G401 (cell line): ENCODE data around the gene SLC49A4. TPM values are rescaled to one million over a fixed set of nuclear protein-coding genes. Genes with fewer than 3 reads are reported as not detected.

Experiments used
- DNase-seq: peaks from one replicate; pipeline ENCODE4 v3.0.0-alpha.2; 2015; ENCODE audit warnings: low spot score
- in situ Hi-C: cut with HindIII; loops from 2 replicates; pipeline ENCODE4 v1.10.0; 2016; ENCODE audit warnings: low sequenced_read_pairs, mixed read lengths
- total RNA-seq: library from RNA; depleted of rRNA; stranded (reverse); fragments of >200 nt; shearing (Covaris generic); gene quantifications from 2 replicates; pipeline ENCODE4 v1.2.3, GENCODE V29; 2014

SLC49A4 gene
- total RNA-seq, 1 experiment from 2014 or later = 17.9 TPM

DNA sequence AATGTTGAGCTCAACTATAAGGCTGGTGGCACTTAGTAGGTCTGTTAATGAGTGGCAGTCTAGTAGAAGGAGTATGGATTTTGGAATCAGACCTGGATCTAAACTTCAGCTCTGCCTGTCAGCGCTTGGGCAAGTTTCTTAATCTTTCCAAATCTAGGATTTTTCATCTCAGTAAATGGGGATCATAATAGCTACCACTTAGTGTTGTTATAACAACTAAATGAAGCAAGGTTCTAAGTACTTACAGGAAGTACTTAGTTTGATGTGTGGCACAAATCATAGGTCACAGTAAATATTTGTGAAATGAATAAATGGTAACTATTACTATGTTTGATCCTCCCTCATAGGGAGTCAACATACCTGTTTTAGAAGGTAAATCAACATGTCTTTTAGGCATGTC, 31.4 kb downstream of the SLC49A4 start:
- DNase-seq = no peak
- in situ Hi-C loops = no loop called here

DNA sequence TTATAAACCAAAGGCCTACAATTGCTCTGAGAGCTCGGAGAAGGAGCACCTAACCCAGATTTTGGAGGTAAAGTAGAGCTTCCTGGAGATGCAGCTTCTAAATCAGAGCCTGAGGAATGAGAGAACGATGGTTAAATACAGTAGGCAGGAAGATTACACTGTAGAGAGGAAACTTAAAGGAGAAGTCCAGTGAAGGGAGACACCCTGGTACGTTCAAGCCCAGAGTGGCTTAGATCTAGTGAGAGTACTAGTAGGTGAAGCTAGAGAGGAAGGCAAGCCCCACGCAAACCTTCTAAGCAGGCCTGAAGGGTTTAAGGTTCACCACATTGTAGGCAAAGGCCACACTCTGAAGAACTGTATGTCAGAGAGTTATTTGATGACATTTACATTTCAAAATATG, 33.4 kb downstream of the SLC49A4 start:
- no peak for DNase-seq
- in situ Hi-C loops = no loop called here

DNA sequence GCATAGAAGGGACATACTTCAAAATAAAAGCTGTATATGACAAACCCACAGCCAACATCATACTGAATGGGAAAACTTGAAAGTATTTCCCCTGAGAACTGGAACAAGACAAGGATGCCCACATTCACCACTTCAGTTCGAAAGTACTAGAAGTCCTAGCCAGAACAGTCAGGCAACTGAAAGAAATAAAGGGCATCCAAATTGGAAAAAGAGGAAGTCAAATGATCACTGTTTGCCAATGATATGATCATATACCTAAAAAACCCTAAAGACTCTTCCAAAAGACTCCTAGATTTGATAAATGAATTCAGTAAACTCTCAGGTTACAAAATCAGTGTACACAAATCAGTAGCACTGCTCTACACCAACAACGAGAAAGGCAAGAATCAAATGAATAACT, 40.7 kb downstream of the SLC49A4 start:
- no peak for DNase-seq
- in situ Hi-C loops = no loop called here

DNA sequence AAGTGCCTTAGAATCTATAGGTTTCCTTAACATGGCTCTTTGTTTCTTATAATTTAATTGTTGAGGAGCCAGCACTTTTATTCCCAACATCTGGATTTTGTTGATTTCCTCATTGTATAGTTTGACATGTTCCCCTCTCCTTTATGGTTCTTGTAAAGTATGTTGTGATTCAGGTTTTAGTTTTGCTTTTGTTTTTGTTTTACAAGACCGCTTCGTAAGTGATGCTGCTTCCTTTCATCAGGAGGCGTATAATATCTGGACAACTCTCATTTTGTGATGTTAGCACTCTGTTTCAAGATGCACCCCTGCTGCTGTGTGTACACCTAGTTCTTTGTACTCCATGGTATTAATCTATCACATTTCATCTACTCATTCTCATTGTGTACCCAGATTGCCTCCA, 48.7 kb downstream of the SLC49A4 start:
- no peak for DNase-seq
- in situ Hi-C loops = no loop called here

DNA sequence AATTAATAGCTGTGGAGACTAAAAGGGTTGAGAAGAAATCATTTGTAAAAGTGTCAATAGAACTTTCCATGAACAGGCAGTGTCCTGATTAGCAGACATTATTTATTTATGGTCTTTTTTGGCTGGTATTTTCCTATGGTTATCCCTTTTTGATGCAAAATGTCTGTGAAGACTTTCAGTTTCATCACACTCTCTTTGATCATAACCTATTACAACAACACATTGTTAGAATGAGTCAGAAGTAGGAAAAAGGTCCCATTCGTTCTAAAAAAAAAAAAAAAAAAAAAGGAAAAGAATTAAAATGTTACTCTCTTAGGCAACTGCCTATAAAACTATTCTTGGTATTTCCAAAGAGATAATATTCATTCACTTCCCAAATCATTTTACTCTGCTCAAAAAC, 62.1 kb downstream of the SLC49A4 start:
- DNase-seq = no peak
- in situ Hi-C loops = no loop called here

DNA sequence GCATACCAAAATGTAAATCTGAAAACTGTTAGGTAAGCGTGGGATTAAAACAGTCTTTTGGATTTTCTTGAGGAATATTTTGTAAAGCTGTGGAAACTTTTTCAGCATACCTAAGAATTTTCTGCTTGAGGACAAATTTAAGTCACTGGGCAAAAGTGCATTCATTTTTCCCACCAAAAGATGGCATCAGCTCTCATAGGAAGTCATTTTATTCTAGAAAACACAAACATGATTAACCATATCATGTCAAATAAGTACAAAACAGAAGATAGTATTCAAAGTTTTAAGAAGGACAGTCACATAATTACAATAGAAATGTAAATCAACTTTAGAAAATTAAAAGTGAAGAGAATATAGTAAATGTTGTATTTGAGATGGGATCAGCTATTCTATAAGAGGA, 63.5 kb downstream of the SLC49A4 start:
- peak; percentile 24 for DNase-seq
- in situ Hi-C loops = no loop called here

DNA sequence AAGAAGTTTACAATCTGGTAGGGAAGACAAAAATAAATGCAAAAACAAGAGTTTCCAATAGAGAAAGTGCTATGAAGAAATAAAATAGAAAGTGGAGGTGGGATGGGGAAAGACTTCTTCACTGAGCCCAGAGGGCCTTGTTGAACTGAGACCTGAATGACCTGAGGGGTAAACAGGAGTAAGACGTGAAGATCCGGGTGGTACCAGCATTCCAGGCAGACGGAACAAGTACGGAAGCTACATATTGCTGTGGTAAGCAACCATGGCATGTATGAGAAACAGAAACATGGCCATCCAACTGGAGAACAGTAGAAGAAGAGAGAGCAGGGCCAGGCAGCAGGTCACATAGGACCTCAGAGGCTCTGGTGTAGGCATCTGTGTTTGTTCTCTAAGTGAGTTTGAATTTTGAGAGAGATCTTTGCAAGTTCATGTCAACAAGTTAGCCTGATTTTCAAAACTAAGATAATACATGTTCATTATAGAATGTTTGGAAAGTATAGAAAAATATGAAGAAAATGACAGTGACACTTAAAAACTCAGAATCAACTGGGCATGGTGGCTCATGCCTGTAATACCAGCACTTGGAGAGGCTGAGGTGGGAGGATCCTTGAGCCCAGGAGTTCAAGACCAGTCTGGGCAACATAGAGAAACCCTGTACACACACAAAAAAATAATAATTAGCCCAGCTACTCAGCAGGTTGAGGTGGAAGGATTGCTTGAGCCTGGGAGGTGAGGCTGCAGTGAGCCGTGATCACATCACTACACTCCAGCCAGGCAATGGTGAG, 64.3 kb downstream of the SLC49A4 start:
- DNase-seq = no peak
- in situ Hi-C loops = no loop called here

DNA sequence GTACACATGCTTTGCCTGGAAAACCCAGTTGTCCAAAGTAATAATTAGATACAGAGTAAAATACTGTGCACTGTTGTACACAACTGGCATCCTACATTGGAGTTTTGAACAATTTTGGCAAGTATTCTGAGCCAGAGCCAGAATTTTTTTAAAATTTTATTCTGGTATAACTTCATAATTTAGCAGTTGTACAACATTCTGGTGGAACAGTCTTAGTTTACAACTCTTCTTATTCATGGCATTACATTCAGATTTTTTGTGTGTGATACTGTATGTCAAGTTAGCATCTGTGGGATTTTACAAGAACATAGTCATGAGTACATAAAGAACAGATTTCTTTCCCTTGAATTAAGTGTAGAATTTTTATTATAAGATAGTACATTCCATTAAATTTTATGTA, 67.5 kb downstream of the SLC49A4 start:
- in situ Hi-C loops = no loop called here
- DNase-seq = no peak

DNA sequence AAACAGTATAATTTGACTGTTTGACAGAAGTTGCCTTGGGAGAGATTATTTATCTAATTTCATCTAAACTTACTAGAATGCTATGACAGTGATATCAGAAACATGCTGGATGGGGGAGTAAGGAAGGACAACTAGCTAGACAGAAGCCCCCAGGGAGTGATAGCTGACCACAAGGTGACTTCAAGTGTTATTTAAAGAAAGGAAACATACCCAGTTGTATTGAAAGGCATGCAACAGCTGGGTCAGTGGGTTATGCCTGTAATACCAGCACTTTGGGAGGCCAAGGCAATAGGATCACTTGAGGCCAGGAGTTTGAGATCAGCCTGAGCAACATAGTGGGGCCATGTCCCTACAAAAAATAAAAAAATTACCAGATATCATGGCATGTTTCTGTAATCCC, 69.6 kb downstream of the SLC49A4 start:
- DNase-seq = no peak
- in situ Hi-C loops = no loop called here

DNA sequence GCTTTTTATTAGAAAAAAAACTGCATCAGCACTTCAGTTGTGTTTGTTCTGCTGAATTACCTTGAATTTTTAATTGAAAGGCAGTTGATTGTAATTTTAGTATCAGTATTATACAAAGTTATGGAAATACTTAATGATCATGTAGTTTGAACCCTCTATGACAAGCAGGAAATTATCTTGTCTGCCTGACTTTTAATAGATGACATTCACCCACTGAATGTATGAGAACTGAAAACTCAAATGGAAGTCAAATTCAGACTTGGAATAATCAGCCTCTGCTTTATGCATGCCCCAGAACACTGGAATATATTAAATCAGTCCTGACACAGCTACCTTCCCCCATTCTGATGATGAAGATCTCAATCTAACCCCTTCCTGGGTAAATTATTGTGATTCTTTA, 73.5 kb downstream of the SLC49A4 start:
- in situ Hi-C loops = no loop called here
- DNase-seq = no peak

DNA sequence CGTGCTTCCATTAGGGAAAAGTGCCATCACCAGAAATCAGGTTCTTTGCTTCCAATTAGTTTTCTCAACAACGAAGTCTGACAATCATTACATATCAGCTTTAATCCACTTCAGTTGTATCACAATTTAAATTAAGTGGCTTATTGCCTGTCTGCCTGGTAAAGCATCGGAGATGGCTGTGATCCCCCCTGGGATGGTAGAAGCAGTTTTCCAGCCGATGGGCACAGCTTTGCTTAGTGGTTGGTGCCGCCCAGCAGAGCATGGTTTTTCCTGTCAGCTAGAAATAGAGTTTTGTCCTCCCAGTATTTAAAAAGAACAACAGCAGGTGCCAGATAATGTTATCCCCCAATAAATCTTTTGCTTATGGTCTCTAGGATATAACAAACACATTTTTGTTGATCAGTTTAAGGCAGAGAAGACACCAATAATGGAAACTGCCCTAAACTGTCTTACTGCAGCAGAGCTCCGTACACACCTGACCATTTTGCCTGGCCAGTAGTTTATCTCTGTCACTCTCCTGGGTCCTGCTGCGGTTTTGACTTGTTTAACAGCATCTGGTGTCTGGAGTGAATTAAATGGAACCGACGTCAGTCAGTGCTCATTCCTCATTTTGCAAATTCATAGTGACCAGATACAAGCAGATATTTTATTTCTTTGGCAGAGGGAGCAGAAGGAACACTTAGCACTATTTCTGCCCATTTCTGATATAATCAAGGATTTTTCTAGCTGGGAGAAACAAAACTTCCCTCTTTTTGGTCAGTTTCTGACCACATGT, 79.1 kb downstream of the SLC49A4 start:
- DNase-seq = no peak
- in situ Hi-C loops = no loop called here

DNA sequence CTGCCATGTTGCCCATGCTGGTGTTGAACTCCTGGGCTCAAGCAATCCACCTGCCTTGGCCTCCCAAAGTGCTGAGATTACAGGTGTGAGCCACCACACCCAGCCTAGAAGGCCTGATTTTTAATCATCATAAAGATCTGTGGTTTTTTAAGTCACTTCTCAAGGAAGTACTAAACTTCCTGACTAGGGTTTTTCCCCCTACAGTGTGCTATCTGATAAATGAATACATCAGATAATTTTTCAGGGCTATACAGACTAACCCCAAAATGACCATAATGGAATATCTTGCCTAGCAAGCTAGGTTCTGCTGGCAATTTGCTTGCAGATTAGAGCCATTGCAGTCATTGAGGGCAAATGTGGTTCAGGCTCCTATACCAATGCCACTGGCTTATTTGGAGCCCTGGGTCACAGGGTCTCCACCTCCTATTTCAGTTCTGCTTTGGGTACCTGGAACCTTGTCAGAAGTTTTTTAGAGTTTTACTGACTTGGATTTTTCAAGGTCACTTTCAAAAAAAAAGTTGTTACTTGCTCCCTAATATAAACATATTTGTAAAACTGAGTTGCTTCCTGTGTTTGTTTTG, 80.8 kb downstream of the SLC49A4 start:
- no peak for DNase-seq
- in situ Hi-C loops = no loop called here

DNA sequence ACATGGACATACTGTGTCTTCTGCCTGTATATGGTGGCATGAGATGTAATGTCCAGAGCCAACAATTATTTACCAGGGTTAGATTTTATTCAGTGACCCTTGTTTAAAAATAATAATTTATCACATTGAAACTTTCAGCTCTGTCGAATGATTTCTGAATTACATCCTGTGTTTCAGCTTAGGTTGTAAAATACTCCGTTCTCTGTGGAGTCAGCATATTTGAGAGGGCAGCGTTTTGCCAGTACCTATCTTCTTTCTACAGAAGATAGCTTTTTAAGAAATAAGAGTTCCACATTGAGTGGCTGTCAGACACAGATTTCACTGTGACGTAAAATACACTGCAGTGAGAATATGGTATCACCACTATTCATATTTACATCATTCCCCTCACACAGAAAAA, 85.3 kb downstream of the SLC49A4 start:
- DNase-seq = no peak
- in situ Hi-C loops = no loop called here

DNA sequence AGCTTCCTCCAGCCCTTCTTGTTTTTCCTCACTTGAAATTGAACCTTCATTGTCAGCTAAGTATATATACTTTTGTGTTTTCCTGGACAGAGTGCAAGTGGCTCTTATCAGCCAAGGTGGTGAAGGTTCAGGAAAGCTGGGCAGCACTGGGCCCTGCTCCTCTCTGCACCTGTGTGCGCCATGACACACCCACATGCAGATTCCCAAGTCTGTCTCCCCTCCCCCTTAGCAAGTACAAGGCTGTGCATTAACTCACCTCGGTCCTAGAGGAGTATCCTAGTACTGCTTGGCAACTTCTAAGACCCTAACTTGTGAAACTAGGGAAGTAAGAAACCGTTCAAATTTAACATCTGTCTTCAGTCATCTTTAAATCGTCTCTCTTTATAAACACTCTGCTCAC, 85.8 kb downstream of the SLC49A4 start:
- in situ Hi-C loops = no loop called here
- no peak for DNase-seq

DNA sequence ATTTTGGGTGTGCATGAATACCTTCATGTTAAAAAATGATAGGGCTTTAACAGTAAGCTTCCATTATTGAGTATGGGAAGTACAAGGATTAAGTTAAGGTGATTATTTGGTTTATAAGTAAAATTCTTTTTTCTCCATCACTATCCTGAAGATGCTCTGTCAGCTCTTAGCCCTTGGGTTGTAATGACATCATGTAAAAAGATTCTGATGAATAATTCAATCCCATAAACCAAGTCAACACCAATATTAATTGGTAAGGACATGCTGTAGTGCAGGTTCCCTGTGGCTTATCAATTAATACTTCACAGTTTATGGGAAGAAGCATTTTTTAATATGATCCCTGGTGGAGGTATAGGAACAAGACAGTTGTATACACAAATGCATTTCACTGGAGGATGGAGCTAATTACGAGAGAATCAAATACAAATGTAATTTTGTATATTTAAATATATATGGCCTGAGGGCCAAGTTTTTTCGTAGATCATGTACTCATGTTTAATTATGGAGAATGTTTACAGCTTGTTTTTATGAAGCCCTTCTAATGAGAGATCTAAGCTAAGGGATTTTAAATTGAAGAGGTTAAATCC, 87.6 kb downstream of the SLC49A4 start:
- no peak for DNase-seq
- in situ Hi-C loops = no loop called here

DNA sequence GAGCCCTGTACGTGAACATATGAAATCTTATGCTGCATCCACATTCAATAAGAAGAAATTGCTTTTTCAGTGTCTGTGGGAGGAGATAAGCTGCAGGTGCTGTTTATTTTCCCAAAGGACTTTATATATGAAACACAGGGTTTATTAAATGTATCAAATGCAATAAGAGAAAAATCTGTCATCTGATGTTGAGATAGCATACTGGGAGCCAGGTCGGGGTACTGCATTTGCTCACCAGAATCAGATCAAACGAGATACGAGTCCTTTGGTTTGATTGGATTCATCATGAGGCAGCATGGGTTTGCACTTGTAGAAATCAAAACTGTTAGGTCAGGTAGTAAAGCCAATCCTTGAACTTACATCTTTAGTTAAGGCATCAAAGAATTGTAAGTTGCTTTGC, 91.4 kb downstream of the SLC49A4 start:
- DNase-seq = no peak
- in situ Hi-C loops = no loop called here

DNA sequence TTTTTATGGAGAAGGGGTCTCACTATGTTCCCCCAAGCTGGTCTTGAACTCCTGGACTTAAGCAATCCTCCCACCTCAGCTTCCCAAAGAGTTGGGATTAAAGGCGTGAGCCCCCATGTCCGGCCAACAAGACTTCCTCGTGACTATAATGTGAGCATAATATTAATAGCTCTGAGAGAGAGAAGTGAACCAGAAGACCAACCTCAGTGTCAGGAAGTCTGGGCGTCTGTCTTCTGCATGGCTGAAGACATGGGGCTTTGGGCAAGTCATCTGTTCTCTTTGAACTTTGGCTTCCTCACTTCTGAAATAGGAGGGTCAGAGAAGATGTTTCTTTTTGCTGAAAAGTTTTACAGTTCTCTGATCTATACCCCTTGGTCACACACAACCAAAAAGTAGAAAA, 92.1 kb downstream of the SLC49A4 start:
- DNase-seq = no peak
- in situ Hi-C loops = no loop called here

DNA sequence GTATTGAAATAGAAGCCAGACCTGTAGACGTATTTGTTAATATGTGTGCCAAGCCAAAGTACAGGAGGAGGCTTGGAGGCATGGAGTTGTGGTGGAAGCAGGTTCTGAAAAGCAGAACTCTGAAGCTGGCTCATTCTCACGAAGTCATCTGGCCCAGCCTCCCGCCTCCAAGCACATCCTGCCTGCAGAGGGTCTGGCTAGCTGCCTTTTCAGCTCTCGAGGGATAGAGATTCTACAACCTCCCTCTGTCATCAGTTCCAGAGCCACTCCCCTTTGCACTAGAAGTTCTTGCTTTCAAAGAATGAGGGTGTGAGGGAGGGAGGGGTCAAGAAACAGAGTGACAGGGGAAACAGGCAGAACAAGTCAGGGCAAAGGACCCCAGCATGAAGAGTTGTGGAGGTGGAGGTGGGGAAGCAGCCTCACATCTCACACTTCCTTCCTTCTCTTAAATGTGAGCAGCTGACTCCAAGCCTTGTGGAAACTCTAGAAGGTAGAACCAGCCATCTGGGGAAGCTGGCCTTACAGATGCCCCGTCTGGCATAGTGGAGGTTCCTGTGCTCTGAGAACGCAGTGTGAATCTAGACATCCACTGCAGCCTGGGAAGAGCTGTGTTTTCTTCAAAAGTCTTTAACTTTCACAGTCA, 95.3 kb downstream of the SLC49A4 start:
- in situ Hi-C loops = no loop called here
- peak; percentile 29 for DNase-seq

DNA sequence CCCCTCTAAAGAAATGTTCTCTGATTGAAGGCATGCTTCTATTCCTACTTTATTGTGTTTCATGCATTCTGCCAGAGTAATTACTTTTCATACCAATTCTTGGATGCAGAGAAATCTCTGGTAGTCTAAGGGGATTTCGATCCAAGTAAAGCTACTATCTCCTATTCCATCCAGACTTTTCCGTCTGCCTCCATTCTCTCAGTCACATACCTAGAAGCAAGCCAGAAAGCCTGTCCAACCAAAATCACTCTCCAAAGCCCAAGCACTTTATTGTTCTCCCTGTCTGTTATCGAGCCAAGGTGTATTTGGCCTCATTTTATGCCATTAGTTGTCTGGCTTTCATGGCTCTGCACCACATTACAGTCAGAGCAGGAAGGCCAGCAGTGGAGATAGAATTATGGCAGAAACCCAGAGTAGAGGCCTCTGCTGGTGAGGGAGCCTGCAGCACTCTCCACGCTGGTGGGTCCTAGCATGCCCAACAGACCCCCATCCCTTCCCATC, 95.9 kb downstream of the SLC49A4 start:
- DNase-seq = peak; percentile 48
- in situ Hi-C loops = no loop called here
